OCI-LY7 (cell line): ENCODE results near the gene SCN10A.

Experiments used
- EZH2phosphoT487 ChIP-seq: fragments of 200-600 bp; sonication (generic); IDR thresholded peaks from 2 replicates; pipeline ENCODE4 v1.6.1; 2018; ENCODE audit warnings: low read depth, borderline replicate concordance, mild to moderate bottlenecking, mixed run types, antibody characterized with exemption, low read length, moderate library complexity, mixed read lengths
- TF ChIP-seq, protein P1 (sequence below): fragments of 200-600 bp; sonication (generic); conservative IDR thresholded peaks from 2 replicates; pipeline ENCODE4 v1.5.1; 2014; ENCODE audit warnings: mild to moderate bottlenecking, antibody characterized with exemption, low read length, moderate library complexity, mixed read lengths

DNA sequence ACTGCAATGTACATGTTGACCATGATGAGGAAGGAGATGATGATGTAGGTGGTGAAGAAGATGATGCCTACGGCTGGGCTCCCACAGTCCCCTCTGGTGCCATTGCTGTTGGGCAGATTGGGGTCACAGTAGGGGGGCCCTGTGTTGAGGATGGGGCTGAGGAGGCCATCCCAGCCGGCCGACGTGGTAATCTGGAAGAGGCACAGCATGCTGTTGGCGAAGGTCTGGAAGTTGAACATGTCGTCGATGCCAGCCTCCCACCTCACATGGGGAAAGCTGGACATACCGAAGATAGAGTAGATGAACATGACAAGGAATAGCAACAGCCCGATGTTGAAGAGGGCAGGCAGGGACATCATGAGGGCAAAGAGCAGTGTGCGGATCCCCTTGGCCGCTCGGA is 118.0 kb downstream of the SCN10A start:
- TF ChIP-seq, protein P1, sequence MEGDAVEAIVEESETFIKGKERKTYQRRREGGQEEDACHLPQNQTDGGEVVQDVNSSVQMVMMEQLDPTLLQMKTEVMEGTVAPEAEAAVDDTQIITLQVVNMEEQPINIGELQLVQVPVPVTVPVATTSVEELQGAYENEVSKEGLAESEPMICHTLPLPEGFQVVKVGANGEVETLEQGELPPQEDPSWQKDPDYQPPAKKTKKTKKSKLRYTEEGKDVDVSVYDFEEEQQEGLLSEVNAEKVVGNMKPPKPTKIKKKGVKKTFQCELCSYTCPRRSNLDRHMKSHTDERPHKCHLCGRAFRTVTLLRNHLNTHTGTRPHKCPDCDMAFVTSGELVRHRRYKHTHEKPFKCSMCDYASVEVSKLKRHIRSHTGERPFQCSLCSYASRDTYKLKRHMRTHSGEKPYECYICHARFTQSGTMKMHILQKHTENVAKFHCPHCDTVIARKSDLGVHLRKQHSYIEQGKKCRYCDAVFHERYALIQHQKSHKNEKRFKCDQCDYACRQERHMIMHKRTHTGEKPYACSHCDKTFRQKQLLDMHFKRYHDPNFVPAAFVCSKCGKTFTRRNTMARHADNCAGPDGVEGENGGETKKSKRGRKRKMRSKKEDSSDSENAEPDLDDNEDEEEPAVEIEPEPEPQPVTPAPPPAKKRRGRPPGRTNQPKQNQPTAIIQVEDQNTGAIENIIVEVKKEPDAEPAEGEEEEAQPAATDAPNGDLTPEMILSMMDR, result no peak
- TF ChIP-seq EZH2phosphoT487, result no peak
